GM21381 (cell line): ENCODE measurements around the gene ZFAND3.

ENCODE experiments used
- ATAC-seq: cut with Tn5 transposase; IDR thresholded peaks from one replicate; pipeline ENCODE4 v1.9.1; 2021; ENCODE audit warnings: mild to moderate bottlenecking, moderate library complexity; ENCODE audit not compliant: unreplicated experiment

The ZFAND3 gene

GRCh38 chr6:37965964-37966676, 146.6 kb downstream of the ZFAND3 start:
- no peak for ATAC-seq

- no peak for ATAC-seq
Measured at GRCh38 chr6:37966801-37967200, 147.3 kb downstream of the ZFAND3 start.

- no peak for ATAC-seq
Measured at GRCh38 chr6:37967651-37968050, 148.1 kb downstream of the ZFAND3 start.

- no peak for ATAC-seq
Measured at GRCh38 chr6:37971266-37971665, 151.7 kb downstream of the ZFAND3 start.

GRCh38 chr6:37971711-37972390, 152.3 kb downstream of the ZFAND3 start:
- no peak for ATAC-seq

GRCh38 chr6:37972994-37973757, 153.6 kb downstream of the ZFAND3 start:
- no peak for ATAC-seq

GRCh38 chr6:37974381-37974780, 154.9 kb downstream of the ZFAND3 start:
- ATAC-seq: no peak

- ATAC-seq: no peak
Measured at GRCh38 chr6:37974943-37975342, 155.4 kb downstream of the ZFAND3 start.

GRCh38 chr6:37977715-37978114, 158.2 kb downstream of the ZFAND3 start:
- ATAC-seq: no peak

- ATAC-seq: no peak
Measured at GRCh38 chr6:37979392-37980221, 160.1 kb downstream of the ZFAND3 start.

GRCh38 chr6:37980222-37980595, 160.7 kb downstream of the ZFAND3 start:
- no peak for ATAC-seq

GRCh38 chr6:37981626-37982025, 162.1 kb downstream of the ZFAND3 start:
- ATAC-seq: no peak

GRCh38 chr6:37982317-37982716, 162.8 kb downstream of the ZFAND3 start:
- ATAC-seq: no peak

GRCh38 chr6:37983720-37984501, 164.4 kb downstream of the ZFAND3 start:
- no peak for ATAC-seq

- no peak for ATAC-seq
Measured at GRCh38 chr6:37984578-37984977, 165.1 kb downstream of the ZFAND3 start.

- ATAC-seq: no peak
Measured at GRCh38 chr6:37985355-37985754, 165.8 kb downstream of the ZFAND3 start.

GRCh38 chr6:37987018-37987417, 167.5 kb downstream of the ZFAND3 start:
- ATAC-seq: no peak

- ATAC-seq: no peak
Measured at GRCh38 chr6:37987559-37987958, 168.0 kb downstream of the ZFAND3 start.

GRCh38 chr6:37988127-37988526, 168.6 kb downstream of the ZFAND3 start:
- no peak for ATAC-seq

GRCh38 chr6:37988696-37989095, 169.2 kb downstream of the ZFAND3 start:
- no peak for ATAC-seq
